Body of pancreas (tissue), 4 donors: Measurements from ENCODE around the gene NIN. TPM values are rescaled to one million over a fixed set of nuclear protein-coding genes. Genes with fewer than 3 reads are reported as not detected.

Experiments used
- ATAC-seq: fragments of 150-250 bp; one replicate; pipeline ENCODE4 v1.9.1; 2016
- DNase-seq, 4 donors: peaks; one replicate each; pipeline ENCODE4 v3.0.0-alpha.2; 2019
- H3K27ac ChIP-seq, 4 donors: fragments of 200-600 bp; sonication (generic); 1 replicate in 3 of 4; 2 replicates in 1 of 4; pipeline versions ENCODE4 v1.5.1 to v1.6.1; 2016 to 2019; ENCODE audit warnings: mild to moderate bottlenecking in 1 of 4, mixed read lengths in 1 of 4, moderate library complexity in 1 of 4
- H3K27me3 ChIP-seq, 2 donors: fragments of 200-600 bp; sonication (generic); one replicate each; pipeline ENCODE4 v1.6.0; 2016; ENCODE audit warnings: mild to moderate bottlenecking in 1 of 2
- H3K36me3 ChIP-seq, 2 donors: fragments of 200-600 bp; sonication (generic); replicated peaks in 1 of 2; 2 replicates each; pipeline ENCODE4 v1.5.1; 2016; ENCODE audit warnings: low read depth in 2 of 2; ENCODE audit not compliant: insufficient read depth in 1 of 2
- H3K4me1 ChIP-seq: fragments of 200-600 bp; sonication (generic); one replicate; pipeline ENCODE4 v1.6.0; 2016
- H3K4me3 ChIP-seq, 2 donors: fragments of 200-600 bp; sonication (generic); 1 replicate in 1 of 2; 2 replicates in 1 of 2; pipeline ENCODE4 v1.5.1; 2016 to 2019
- H3K9me3 ChIP-seq, 3 donors: fragments of 200-600 bp; sonication (generic); 1 replicate in 2 of 3; 2 replicates in 1 of 3; pipeline ENCODE4 v1.5.1; 2016
- CTCF ChIP-seq, 7 experiments: fragments of 450-650 bp in 4 of 7; fragments of 200-600 bp in 3 of 7; sonication (generic) in 3 of 7; IDR thresholded peaks; one replicate each; pipeline ENCODE4 v1.5.1; 2016 to 2019; ENCODE audit warnings: antibody characterized with exemption in 7 of 7
- POLR2A ChIP-seq, 3 donors: fragments of 450-650 bp; IDR thresholded peaks; one replicate each; pipeline ENCODE4 v1.6.1; 2016; ENCODE audit warnings: antibody characterized with exemption in 3 of 3, mild to moderate bottlenecking in 2 of 3
- WGBS, 2 donors: methylation state at CpG; one replicate each; pipeline ENCODE4 v1.1.5; 2017; 5-methylcytosine and 5-hydroxymethylcytosine counted together
- intact Hi-C: fragments of 100-400 bp; cut with DNase I; formaldehyde crosslinking; loops from one replicate; pipeline ENCODE4 v1.15.1; 2023
- total RNA-seq, 2 donors: library from RNA; depleted of rRNA; stranded (reverse); fragments of >200 nt; gene quantifications; one replicate each; pipeline ENCODE4 v1.1.0, GENCODE V29; 2016

NIN gene
- total RNA-seq, 2 donors from 2014 or later: 6.6 to 16.9 TPM

- no peaks in the 10 kb centered on the region for H3K9me3 ChIP-seq
- DNase-seq: peak in 3 of 4 donors; percentile 18 to 58 (median 39)
- no peaks in the 10 kb centered on the region for H3K36me3 ChIP-seq
- intact Hi-C loops: loop anchor here (10.0 kb wide), 2 partner anchors 170 to 460 kb away; partner anchors contain the start of genes DMAC2L and L2HGDH
- 64 to 65% methylated on average over 8 of the region's 8 CpGs for WGBS, 2 donors
- H3K4me1 ChIP-seq: peaks cover 64% of the 10 kb centered on the region
- H3K27me3 ChIP-seq: no peaks in the 10 kb centered on the region
- H3K4me3 ChIP-seq: no peak overlapping the region
- ATAC-seq: peak; percentile 46
- TF ChIP-seq POLR2A (IDR thresholded peaks at IDR 0.05) (peak in 1 of 3 donors; percentile 7), CTCF (IDR thresholded peaks at IDR 0.05) (no peak)
- H3K27ac ChIP-seq: peak overlapping the region; percentile 11 to 57 (median 54)
Observed at GRCh38 chr14:50774542-50775267, 56.3 kb downstream of the NIN start.

GRCh38 chr14:50773632-50774541, 57.1 kb downstream of the NIN start:
- Histone ChIP-seq H3K36me3 (no peaks in the 10 kb centered on the region), H3K4me1 (peaks cover 72% of the 10 kb centered on the region), H3K4me3 (no peak overlapping the region), H3K9me3 (no peaks in the 10 kb centered on the region), H3K27ac (peak overlapping the region; percentile 11 to 57 (median 54)), H3K27me3 (no peaks in the 10 kb centered on the region)
- TF ChIP-seq CTCF (IDR thresholded peaks at IDR 0.05) (peak; percentile 71 to 93 (median 87)), POLR2A (IDR thresholded peaks at IDR 0.05) (no peak)
- intact Hi-C loops: loop anchor here (10.0 kb wide), 2 partner anchors 169 to 459 kb away; partner anchors contain the start of genes DMAC2L and L2HGDH
- DNase-seq (peak; percentile 61 to 78 (median 68)), ATAC-seq (peak; percentile 60)
- WGBS, 2 donors: 26 to 31% methylated on average over 7 of the region's 7 CpGs

GRCh38 chr14:50772412-50772811, 58.5 kb downstream of the NIN start:
- peaks cover 79% of the 10 kb centered on the region for H3K4me1 ChIP-seq
- 65 to 77% methylated on average over 7 of the region's 7 CpGs for WGBS, 2 donors
- DNase-seq (no peak), ATAC-seq (no peak)
- H3K9me3 ChIP-seq: no peaks in the 10 kb centered on the region
- H3K27ac ChIP-seq: no peak overlapping the region
- intact Hi-C loops: loop anchor here (10.0 kb wide), 2 partner anchors 168 to 458 kb away; partner anchors contain the start of genes DMAC2L and L2HGDH
- H3K36me3 ChIP-seq: no peaks in the 10 kb centered on the region
- no peak for TF ChIP-seq CTCF (IDR thresholded peaks at IDR 0.05)
- no peak for TF ChIP-seq POLR2A (IDR thresholded peaks at IDR 0.05)
- H3K27me3 ChIP-seq: no peaks in the 10 kb centered on the region
- no peak overlapping the region for H3K4me3 ChIP-seq

GRCh38 chr14:50770586-50770985, 60.4 kb downstream of the NIN start:
- Histone ChIP-seq H3K27ac (peak overlapping the region; percentile 48 to 75 (median 74)), H3K4me1 (peaks cover 92% of the 10 kb centered on the region), H3K4me3 (no peak overlapping the region), H3K27me3 (no peaks in the 10 kb centered on the region), H3K36me3 (no peaks in the 10 kb centered on the region), H3K9me3 (no peaks in the 10 kb centered on the region)
- peak in 1 of 4 donors; percentile 35 for DNase-seq
- intact Hi-C loops: loop anchor here (10.0 kb wide), 2 partner anchors 166 to 456 kb away; partner anchors contain the start of genes DMAC2L and L2HGDH
- ATAC-seq: no peak
- no peak for TF ChIP-seq POLR2A (IDR thresholded peaks at IDR 0.05)
- 85 to 87% methylated on average over 8 of the region's 8 CpGs for WGBS, 2 donors
